GM12874 (cell line): ENCODE results near the gene SMYD3.

Experiments used
- CTCF ChIP-seq: IDR thresholded peaks from 2 replicates; pipeline ENCODE4 v1.5.1; 2011; ENCODE audit warnings: low read depth, mild to moderate bottlenecking, control low read depth, low read length, moderate library complexity; ENCODE audit not compliant: insufficient read depth

Gene SMYD3

GRCh38 chr1:245960171-245960570, 546.9 kb downstream of the SMYD3 start:
- no peak for TF ChIP-seq CTCF

GRCh38 chr1:245958016-245958415, 549.1 kb downstream of the SMYD3 start:
- TF ChIP-seq CTCF: no peak

- no peak for TF ChIP-seq CTCF
Observed at GRCh38 chr1:245957427-245957826, 549.7 kb downstream of the SMYD3 start.

- TF ChIP-seq CTCF: no peak
Observed at GRCh38 chr1:245956225-245956624, 550.9 kb downstream of the SMYD3 start.

GRCh38 chr1:245953876-245954660, 553.0 kb downstream of the SMYD3 start:
- TF ChIP-seq CTCF: no peak

GRCh38 chr1:245952383-245953026, 554.6 kb downstream of the SMYD3 start:
- no peak for TF ChIP-seq CTCF

- no peak for TF ChIP-seq CTCF
Observed at GRCh38 chr1:245948786-245949185, 558.3 kb downstream of the SMYD3 start.
